DOHH2 (cell line): ENCODE measurements around the gene DSC2.

ENCODE experiments used
- H3F3A ChIP-seq: fragments of 200-600 bp; sonication (generic), shearing (Covaris generic); 2 replicates; pipeline ENCODE4 v1.6.0; 2016; ENCODE audit warnings: antibody characterized with exemption, mild to moderate bottlenecking; ENCODE audit not compliant: control insufficient read depth, insufficient read depth
- H3K27ac ChIP-seq: fragments of 200-600 bp; sonication (generic); 2 replicates; pipeline ENCODE4 v1.5.1; 2014; ENCODE audit warnings: low read depth, mild to moderate bottlenecking, low read length, moderate library complexity
- H3K27me3 ChIP-seq: fragments of 200-600 bp; sonication (generic); 2 replicates; pipeline ENCODE4 v1.6.1; 2014; ENCODE audit warnings: mild to moderate bottlenecking, low read length, mixed read lengths; ENCODE audit not compliant: control insufficient read depth
- H3K36me3 ChIP-seq: fragments of 200-600 bp; sonication (generic); 2 replicates; pipeline ENCODE4 v1.6.1; 2014; ENCODE audit warnings: mild to moderate bottlenecking, low read length, moderate library complexity, mixed read lengths; ENCODE audit not compliant: control insufficient read depth
- H3K4me1 ChIP-seq: fragments of 200-600 bp; sonication (generic); 2 replicates; pipeline ENCODE4 v1.6.1; 2014; ENCODE audit warnings: mild to moderate bottlenecking, low read length, mixed read lengths; ENCODE audit not compliant: control insufficient read depth
- H3K4me2 ChIP-seq: fragments of 200-600 bp; sonication (generic); 2 replicates; pipeline ENCODE4 v1.6.0; 2014; ENCODE audit warnings: mild to moderate bottlenecking, low read length, moderate library complexity
- H3K4me3 ChIP-seq: fragments of 200-600 bp; sonication (generic); 2 replicates; pipeline ENCODE4 v1.5.1; 2014; ENCODE audit warnings: mild to moderate bottlenecking, low read length, mixed read lengths
- H3K79me2 ChIP-seq: fragments of 200-600 bp; sonication (generic); 2 replicates; pipeline ENCODE4 v1.6.1; 2014; ENCODE audit warnings: mild to moderate bottlenecking, low read length, mixed read lengths; ENCODE audit not compliant: control insufficient read depth
- H3K9me2 ChIP-seq: fragments of 200-600 bp; sonication (generic); replicated peaks from 2 replicates; pipeline ENCODE4 v1.6.1; 2014; ENCODE audit warnings: mild to moderate bottlenecking, low read length, mixed read lengths; ENCODE audit not compliant: control insufficient read depth
- H3K9me3 ChIP-seq: fragments of 200-600 bp; sonication (generic); 2 replicates; pipeline ENCODE4 v1.6.1; 2014; ENCODE audit warnings: antibody characterized with exemption, low read length, mixed read lengths; ENCODE audit not compliant: control insufficient read depth, insufficient read depth
- H4K20me1 ChIP-seq: fragments of 200-600 bp; sonication (generic); 2 replicates; pipeline ENCODE4 v1.6.0; 2014; ENCODE audit warnings: low read depth, mild to moderate bottlenecking, antibody characterized with exemption, low read length, moderate library complexity; ENCODE audit not compliant: control insufficient read depth, insufficient read depth
- EZH2phosphoT487 ChIP-seq: fragments of 200-600 bp; sonication (generic); IDR thresholded peaks from 2 replicates; pipeline ENCODE4 v1.6.1; 2017; ENCODE audit warnings: borderline replicate concordance, mild to moderate bottlenecking, antibody characterized with exemption, low read length, moderate library complexity, mixed read lengths
- TF ChIP-seq, protein P1 (sequence below): fragments of 200-600 bp; sonication (generic); IDR thresholded peaks from one replicate; pipeline ENCODE4 v1.5.1; 2014; ENCODE audit warnings: antibody characterized with exemption, mild to moderate bottlenecking, low read depth, low read length; ENCODE audit not compliant: poor library complexity, severe bottlenecking

DSC2 gene

DNA sequence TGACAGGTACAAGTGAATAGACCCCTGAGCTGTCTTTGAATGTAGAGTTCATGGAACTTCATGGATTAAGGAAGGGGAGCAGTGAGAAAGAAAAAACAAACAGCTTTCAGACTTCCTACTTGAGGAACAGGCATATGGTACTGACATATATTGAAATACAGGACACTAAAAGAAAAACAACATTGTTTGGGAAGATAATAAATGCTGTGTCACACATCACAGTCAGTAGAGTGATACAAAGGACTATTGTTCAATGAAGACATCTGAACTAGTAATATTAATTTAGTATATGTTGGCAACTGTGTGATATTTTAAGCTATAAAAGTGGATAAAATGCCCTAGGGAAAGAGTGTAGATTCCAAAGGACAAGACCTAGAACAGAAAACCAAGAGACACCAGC, 3.3 kb downstream of the DSC2 start:
- Histone ChIP-seq H3K4me2 (no peak overlapping the region), H3K36me3 (no peaks in the 10 kb centered on the region), H3K9me2 (no peaks in the 10 kb centered on the region), H3K4me1 (no peaks in the 10 kb centered on the region), H3K27ac (no peak overlapping the region), H3K27me3 (no peaks in the 10 kb centered on the region), H4K20me1 (no peaks in the 10 kb centered on the region), H3K79me2 (no peaks in the 10 kb centered on the region), H3F3A (no peaks in the 10 kb centered on the region), H3K9me3 (no peaks in the 10 kb centered on the region; the same call in 1 of the 2 replicates), H3K4me3 (no peak overlapping the region)
- TF ChIP-seq, protein P1, sequence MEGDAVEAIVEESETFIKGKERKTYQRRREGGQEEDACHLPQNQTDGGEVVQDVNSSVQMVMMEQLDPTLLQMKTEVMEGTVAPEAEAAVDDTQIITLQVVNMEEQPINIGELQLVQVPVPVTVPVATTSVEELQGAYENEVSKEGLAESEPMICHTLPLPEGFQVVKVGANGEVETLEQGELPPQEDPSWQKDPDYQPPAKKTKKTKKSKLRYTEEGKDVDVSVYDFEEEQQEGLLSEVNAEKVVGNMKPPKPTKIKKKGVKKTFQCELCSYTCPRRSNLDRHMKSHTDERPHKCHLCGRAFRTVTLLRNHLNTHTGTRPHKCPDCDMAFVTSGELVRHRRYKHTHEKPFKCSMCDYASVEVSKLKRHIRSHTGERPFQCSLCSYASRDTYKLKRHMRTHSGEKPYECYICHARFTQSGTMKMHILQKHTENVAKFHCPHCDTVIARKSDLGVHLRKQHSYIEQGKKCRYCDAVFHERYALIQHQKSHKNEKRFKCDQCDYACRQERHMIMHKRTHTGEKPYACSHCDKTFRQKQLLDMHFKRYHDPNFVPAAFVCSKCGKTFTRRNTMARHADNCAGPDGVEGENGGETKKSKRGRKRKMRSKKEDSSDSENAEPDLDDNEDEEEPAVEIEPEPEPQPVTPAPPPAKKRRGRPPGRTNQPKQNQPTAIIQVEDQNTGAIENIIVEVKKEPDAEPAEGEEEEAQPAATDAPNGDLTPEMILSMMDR: no peak
- no peak for TF ChIP-seq EZH2phosphoT487

DNA sequence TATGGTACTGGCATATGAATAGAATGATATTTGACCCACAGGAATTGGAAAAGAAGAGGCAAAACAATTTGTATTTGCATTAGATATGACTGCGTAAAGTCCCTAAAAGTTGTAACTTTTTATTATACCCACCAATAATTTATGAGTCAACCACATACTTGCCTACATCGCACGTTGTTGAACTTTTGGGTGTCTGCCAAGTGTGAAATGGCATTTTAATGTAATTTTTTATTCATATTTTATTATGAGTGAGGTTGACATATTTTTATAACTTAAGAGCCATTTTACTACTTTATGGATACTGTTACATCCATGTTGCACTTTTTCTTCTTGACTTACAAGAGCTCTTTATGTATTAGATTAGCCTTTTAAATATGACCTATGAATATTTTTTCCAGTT, 4.6 kb downstream of the DSC2 start:
- Histone ChIP-seq H3K4me2 (no peak overlapping the region), H4K20me1 (no peaks in the 10 kb centered on the region), H3K27me3 (no peaks in the 10 kb centered on the region), H3K79me2 (no peaks in the 10 kb centered on the region), H3K36me3 (no peaks in the 10 kb centered on the region), H3K9me2 (no peaks in the 10 kb centered on the region), H3K4me1 (no peaks in the 10 kb centered on the region), H3K27ac (no peak overlapping the region), H3K9me3 (no peaks in the 10 kb centered on the region; the same call in 1 of the 2 replicates), H3F3A (no peaks in the 10 kb centered on the region), H3K4me3 (no peak overlapping the region)
- TF ChIP-seq, protein P1: no peak
- no peak for TF ChIP-seq EZH2phosphoT487

DNA sequence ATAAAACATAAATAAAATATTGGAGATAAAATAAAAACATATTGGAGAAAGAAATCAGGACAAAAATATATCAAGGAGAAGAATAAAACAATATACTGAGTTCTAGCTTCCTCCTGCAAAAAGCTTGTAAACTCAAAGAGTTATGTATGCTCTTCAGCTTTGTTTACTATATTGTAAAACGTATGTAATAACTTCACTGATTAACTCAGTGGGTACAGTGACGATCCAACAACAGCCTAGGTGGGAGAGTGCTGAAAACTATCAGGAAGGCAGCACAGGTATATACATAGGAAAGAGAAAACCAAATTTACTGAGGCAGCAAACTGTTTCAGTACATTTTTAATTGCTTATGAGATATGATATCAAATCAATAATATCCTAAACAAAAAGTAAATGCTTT, 8.3 kb downstream of the DSC2 start:
- no peak overlapping the region for H3K27ac ChIP-seq
- no peaks in the 10 kb centered on the region for H3K4me1 ChIP-seq
- no peak overlapping the region for H3K4me3 ChIP-seq
- H3F3A ChIP-seq: no peaks in the 10 kb centered on the region
- no peaks in the 10 kb centered on the region for H4K20me1 ChIP-seq
- H3K27me3 ChIP-seq: no peaks in the 10 kb centered on the region
- TF ChIP-seq, protein P1: no peak
- no peak for TF ChIP-seq EZH2phosphoT487
- H3K36me3 ChIP-seq: no peaks in the 10 kb centered on the region
- H3K9me3 ChIP-seq: no peaks in the 10 kb centered on the region
- no peak overlapping the region for H3K4me2 ChIP-seq
- H3K79me2 ChIP-seq: no peaks in the 10 kb centered on the region
- no peaks in the 10 kb centered on the region for H3K9me2 ChIP-seq

DNA sequence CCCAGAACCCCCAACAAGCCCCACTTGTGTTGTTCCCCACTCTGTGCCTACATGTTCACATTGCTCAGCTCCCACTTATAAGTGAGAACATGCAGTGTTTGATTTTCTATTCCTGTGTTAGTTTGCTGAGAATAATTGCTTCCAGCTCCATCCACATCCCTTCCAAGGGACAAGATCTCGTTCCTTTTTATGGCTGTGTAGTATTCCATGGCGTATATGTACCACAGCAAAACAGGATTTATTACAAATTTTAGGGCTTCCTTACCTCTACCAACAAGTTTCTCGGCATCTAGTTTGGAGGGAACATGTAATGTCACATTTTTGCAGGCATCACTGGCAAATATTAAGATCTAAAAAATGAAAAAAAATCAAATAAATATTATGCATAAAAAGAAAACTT, 8.9 kb downstream of the DSC2 start:
- Histone ChIP-seq H3K27ac (no peak overlapping the region), H3K36me3 (no peaks in the 10 kb centered on the region), H3K4me2 (no peak overlapping the region), H4K20me1 (no peaks in the 10 kb centered on the region), H3K4me1 (no peaks in the 10 kb centered on the region), H3K27me3 (no peaks in the 10 kb centered on the region), H3K9me3 (no peaks in the 10 kb centered on the region), H3F3A (no peaks in the 10 kb centered on the region), H3K4me3 (no peak overlapping the region), H3K9me2 (no peaks in the 10 kb centered on the region), H3K79me2 (no peaks in the 10 kb centered on the region)
- no peak for TF ChIP-seq EZH2phosphoT487
- TF ChIP-seq, protein P1: no peak
